ENCODE data around the gene NKX6-1.

DNA sequence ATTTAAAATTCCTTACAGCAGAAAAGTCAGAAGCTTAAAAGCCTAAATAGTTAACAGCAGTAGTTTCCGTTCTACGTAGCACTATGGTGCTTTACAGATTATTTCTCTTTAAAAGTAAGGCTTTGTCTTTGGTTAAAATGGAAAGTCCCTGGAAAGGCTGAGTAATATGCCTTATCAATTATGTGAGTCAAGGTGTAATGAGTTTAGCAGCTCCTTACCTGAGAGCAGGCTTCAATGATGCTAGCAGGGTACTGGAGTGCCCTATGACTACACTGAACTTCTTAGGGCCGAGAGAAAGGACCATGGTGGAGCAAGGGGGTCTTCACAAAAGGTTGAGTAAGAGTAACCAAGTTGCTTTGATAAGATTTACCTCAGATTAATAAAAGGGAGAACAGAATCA is 12.6 kb upstream of the NKX6-1 start:
- TF ChIP-seq POLR2A (IDR thresholded peaks at IDR 0.05) = no peak
- TF ChIP-seq, protein P1, sequence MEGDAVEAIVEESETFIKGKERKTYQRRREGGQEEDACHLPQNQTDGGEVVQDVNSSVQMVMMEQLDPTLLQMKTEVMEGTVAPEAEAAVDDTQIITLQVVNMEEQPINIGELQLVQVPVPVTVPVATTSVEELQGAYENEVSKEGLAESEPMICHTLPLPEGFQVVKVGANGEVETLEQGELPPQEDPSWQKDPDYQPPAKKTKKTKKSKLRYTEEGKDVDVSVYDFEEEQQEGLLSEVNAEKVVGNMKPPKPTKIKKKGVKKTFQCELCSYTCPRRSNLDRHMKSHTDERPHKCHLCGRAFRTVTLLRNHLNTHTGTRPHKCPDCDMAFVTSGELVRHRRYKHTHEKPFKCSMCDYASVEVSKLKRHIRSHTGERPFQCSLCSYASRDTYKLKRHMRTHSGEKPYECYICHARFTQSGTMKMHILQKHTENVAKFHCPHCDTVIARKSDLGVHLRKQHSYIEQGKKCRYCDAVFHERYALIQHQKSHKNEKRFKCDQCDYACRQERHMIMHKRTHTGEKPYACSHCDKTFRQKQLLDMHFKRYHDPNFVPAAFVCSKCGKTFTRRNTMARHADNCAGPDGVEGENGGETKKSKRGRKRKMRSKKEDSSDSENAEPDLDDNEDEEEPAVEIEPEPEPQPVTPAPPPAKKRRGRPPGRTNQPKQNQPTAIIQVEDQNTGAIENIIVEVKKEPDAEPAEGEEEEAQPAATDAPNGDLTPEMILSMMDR (IDR thresholded peaks at IDR 0.05) = no peak

Data from esophagus squamous epithelium (tissue), 4 donors.